HepG2 (cell line): Measurements from ENCODE around the gene MPIG6B. TPM values are rescaled to one million over a fixed set of nuclear protein-coding genes. Genes with fewer than 3 reads are reported as not detected.

ENCODE experiments used
- CHCHD3 ChIP-seq: sonication (generic); formaldehyde crosslinking; IDR thresholded peaks from 2 replicates; pipeline ENCODE4 v1.8.0; 2022; ENCODE audit warnings: mild to moderate bottlenecking, missing genetic modification reagents, moderate library complexity
- KLF15 ChIP-seq: sonication (generic); formaldehyde crosslinking; IDR thresholded peaks from 2 replicates; pipeline ENCODE4 v1.8.1; 2023; ENCODE audit warnings: borderline replicate concordance, mild to moderate bottlenecking, inconsistent platforms, missing genetic modification reagents, mixed read lengths
- MYPOP ChIP-seq: sonication (generic); formaldehyde crosslinking; IDR thresholded peaks from 2 replicates; pipeline ENCODE4 v1.8.1; 2023; ENCODE audit warnings: mild to moderate bottlenecking, moderate library complexity, missing genetic modification reagents
- PLRG1 ChIP-seq: fragments of 450-650 bp; conservative IDR thresholded peaks from 2 replicates; pipeline ENCODE4 v1.6.1; 2016
- REL ChIP-seq: sonication (generic); formaldehyde crosslinking; conservative IDR thresholded peaks from 2 replicates; pipeline ENCODE4 v1.8.0; 2022; ENCODE audit warnings: mild to moderate bottlenecking, missing genetic modification reagents, moderate library complexity
- ZFP1 ChIP-seq: IDR thresholded peaks from 2 replicates; pipeline ENCODE4 v1.6.1; 2016
- ZFP62 ChIP-seq: sonication (generic); formaldehyde crosslinking; IDR thresholded peaks from 2 replicates; pipeline ENCODE4 v1.4.0; 2020; ENCODE audit warnings: missing genetic modification reagents
- ZMAT5 ChIP-seq: sonication (generic); formaldehyde crosslinking; IDR thresholded peaks from 2 replicates; pipeline ENCODE4 v1.5.0; 2020; ENCODE audit warnings: mild to moderate bottlenecking, low read depth, missing genetic modification reagents, borderline replicate concordance
- ZNF33B ChIP-seq: sonication (generic); formaldehyde crosslinking; IDR thresholded peaks from 2 replicates; pipeline ENCODE4 v1.5.1; 2020; ENCODE audit warnings: mild to moderate bottlenecking, missing genetic modification reagents
- ZNF607 ChIP-seq: sonication (generic); formaldehyde crosslinking; IDR thresholded peaks from 2 replicates; pipeline ENCODE4 v1.5.1; 2020; ENCODE audit warnings: missing genetic modification reagents, mild to moderate bottlenecking, borderline replicate concordance
- ZNF629 ChIP-seq: sonication (generic); formaldehyde crosslinking; conservative IDR thresholded peaks from 2 replicates; pipeline ENCODE4 v1.5.0; 2020; ENCODE audit warnings: missing genetic modification reagents
- ZSCAN20 ChIP-seq: sonication (generic); formaldehyde crosslinking; IDR thresholded peaks from 2 replicates; pipeline ENCODE4 v1.4.0; 2020; ENCODE audit warnings: missing genetic modification reagents, mild to moderate bottlenecking, borderline replicate concordance
- polyA plus RNA-seq, 8 experiments: library from polyadenylated mRNA; depleted of rRNA in 3 of 8; stranded (reverse) in 7 of 8; unstranded in 1 of 8; fragments of >200 nt; fragmentation: Illumina TruSeq in 4 of 8; extraction: Trizol in 4 of 8; gene quantifications; 2 replicates each; pipeline versions ENCODE4 v1.2.1 to v1.2.3, GENCODE V29; 2011 to 2016; ENCODE audit warnings: low read depth in 4 of 8, missing spikeins in 1 of 8, mixed read lengths in 1 of 8; ENCODE audit not compliant: insufficient read depth in 1 of 8
- total RNA-seq, 5 experiments: library from RNA; depleted of rRNA; stranded (reverse); fragments of >200 nt; fragmentation: Illumina TruSeq; extraction: Trizol; gene quantifications; 2 replicates each; pipeline ENCODE4 v1.2.3, GENCODE V29; 2016; ENCODE audit warnings: low read depth in 1 of 5
- TF ChIP-seq, protein P1 (sequence below), 2 experiments: fragments of 450-650 bp in 1 of 2; sonication (generic) in 1 of 2; formaldehyde crosslinking; IDR thresholded peaks; 2 replicates each; pipeline versions ENCODE4 v1.5.0 to v1.8.0; 2020 to 2022; ENCODE audit warnings: mild to moderate bottlenecking in 1 of 2, missing genetic modification reagents in 1 of 2
- TF ChIP-seq, protein P2 (sequence below): sonication (generic); formaldehyde crosslinking; IDR thresholded peaks from 2 replicates; pipeline ENCODE4 v1.8.0; 2022; ENCODE audit warnings: mild to moderate bottlenecking, missing genetic modification reagents; ENCODE audit not compliant: insufficient replicate concordance
- TF ChIP-seq, protein P3 (sequence below): sonication (generic); formaldehyde crosslinking; IDR thresholded peaks from 2 replicates; pipeline ENCODE4 v1.9.0; 2022; ENCODE audit warnings: missing genetic modification reagents, mild to moderate bottlenecking, borderline replicate concordance
- TF ChIP-seq, protein P4 (sequence below): sonication (generic); formaldehyde crosslinking; IDR thresholded peaks from 2 replicates; pipeline ENCODE4 v1.4.0; 2020; ENCODE audit warnings: missing genetic modification reagents
- TF ChIP-seq, protein P5 (sequence below): sonication (generic); formaldehyde crosslinking; IDR thresholded peaks from 2 replicates; pipeline ENCODE4 v1.5.1; 2020; ENCODE audit warnings: missing genetic modification reagents, mild to moderate bottlenecking, borderline replicate concordance

MPIG6B gene
- total and polyA plus RNA-seq, 2 of the 13 experiments (the other 11 are each of a cell fraction or from before 2014, with no cell fraction given): not detected

- TF ChIP-seq, protein P1, sequence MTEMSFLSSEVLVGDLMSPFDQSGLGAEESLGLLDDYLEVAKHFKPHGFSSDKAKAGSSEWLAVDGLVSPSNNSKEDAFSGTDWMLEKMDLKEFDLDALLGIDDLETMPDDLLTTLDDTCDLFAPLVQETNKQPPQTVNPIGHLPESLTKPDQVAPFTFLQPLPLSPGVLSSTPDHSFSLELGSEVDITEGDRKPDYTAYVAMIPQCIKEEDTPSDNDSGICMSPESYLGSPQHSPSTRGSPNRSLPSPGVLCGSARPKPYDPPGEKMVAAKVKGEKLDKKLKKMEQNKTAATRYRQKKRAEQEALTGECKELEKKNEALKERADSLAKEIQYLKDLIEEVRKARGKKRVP (CRISPR knock-in tag; IDR thresholded peaks at IDR 0.05): peak; percentile 60 to 76; a peak in 3 of 4 replicates
- peak; percentile 100 for TF ChIP-seq REL
- TF ChIP-seq ZSCAN20 (CRISPR knock-in tag): no peak; the same call in 1 of the 2 replicates
- peak; percentile 97 for TF ChIP-seq ZNF607 (CRISPR knock-in tag)
- peak; percentile 98 for TF ChIP-seq ZNF33B
- TF ChIP-seq, protein P2, sequence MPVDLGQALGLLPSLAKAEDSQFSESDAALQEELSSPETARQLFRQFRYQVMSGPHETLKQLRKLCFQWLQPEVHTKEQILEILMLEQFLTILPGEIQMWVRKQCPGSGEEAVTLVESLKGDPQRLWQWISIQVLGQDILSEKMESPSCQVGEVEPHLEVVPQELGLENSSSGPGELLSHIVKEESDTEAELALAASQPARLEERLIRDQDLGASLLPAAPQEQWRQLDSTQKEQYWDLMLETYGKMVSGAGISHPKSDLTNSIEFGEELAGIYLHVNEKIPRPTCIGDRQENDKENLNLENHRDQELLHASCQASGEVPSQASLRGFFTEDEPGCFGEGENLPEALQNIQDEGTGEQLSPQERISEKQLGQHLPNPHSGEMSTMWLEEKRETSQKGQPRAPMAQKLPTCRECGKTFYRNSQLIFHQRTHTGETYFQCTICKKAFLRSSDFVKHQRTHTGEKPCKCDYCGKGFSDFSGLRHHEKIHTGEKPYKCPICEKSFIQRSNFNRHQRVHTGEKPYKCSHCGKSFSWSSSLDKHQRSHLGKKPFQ: peak; percentile 88
- TF ChIP-seq PLRG1: no peak
- TF ChIP-seq, protein P3, sequence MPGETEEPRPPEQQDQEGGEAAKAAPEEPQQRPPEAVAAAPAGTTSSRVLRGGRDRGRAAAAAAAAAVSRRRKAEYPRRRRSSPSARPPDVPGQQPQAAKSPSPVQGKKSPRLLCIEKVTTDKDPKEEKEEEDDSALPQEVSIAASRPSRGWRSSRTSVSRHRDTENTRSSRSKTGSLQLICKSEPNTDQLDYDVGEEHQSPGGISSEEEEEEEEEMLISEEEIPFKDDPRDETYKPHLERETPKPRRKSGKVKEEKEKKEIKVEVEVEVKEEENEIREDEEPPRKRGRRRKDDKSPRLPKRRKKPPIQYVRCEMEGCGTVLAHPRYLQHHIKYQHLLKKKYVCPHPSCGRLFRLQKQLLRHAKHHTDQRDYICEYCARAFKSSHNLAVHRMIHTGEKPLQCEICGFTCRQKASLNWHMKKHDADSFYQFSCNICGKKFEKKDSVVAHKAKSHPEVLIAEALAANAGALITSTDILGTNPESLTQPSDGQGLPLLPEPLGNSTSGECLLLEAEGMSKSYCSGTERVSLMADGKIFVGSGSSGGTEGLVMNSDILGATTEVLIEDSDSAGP: peak; percentile 99
- TF ChIP-seq MYPOP (CRISPR knock-in tag): peak; percentile 95
- TF ChIP-seq, protein P4, sequence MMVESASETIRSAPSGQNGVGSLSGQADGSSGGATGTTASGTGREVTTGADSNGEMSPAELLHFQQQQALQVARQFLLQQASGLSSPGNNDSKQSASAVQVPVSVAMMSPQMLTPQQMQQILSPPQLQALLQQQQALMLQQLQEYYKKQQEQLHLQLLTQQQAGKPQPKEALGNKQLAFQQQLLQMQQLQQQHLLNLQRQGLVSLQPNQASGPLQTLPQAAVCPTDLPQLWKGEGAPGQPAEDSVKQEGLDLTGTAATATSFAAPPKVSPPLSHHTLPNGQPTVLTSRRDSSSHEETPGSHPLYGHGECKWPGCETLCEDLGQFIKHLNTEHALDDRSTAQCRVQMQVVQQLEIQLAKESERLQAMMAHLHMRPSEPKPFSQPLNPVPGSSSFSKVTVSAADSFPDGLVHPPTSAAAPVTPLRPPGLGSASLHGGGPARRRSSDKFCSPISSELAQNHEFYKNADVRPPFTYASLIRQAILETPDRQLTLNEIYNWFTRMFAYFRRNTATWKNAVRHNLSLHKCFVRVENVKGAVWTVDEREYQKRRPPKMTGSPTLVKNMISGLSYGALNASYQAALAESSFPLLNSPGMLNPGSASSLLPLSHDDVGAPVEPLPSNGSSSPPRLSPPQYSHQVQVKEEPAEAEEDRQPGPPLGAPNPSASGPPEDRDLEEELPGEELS (CRISPR knock-in tag): peak; percentile 82
- no peak; the same call in 1 of the 2 replicates for TF ChIP-seq ZNF629
- no peak for TF ChIP-seq ZFP62 (CRISPR knock-in tag)
- 0 out of 2 replicates have a peak, but pooled peaks have one; percentile 71 for TF ChIP-seq ZFP1
- peak; percentile 95; the same call in 1 of the 2 replicates for TF ChIP-seq KLF15 (CRISPR knock-in tag)
- TF ChIP-seq ZMAT5: no peak
- TF ChIP-seq CHCHD3: peak; percentile 99
- TF ChIP-seq, protein P5, sequence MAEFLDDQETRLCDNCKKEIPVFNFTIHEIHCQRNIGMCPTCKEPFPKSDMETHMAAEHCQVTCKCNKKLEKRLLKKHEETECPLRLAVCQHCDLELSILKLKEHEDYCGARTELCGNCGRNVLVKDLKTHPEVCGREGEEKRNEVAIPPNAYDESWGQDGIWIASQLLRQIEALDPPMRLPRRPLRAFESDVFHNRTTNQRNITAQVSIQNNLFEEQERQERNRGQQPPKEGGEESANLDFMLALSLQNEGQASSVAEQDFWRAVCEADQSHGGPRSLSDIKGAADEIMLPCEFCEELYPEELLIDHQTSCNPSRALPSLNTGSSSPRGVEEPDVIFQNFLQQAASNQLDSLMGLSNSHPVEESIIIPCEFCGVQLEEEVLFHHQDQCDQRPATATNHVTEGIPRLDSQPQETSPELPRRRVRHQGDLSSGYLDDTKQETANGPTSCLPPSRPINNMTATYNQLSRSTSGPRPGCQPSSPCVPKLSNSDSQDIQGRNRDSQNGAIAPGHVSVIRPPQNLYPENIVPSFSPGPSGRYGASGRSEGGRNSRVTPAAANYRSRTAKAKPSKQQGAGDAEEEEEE (CRISPR knock-in tag): no peak
Observed at GRCh38 chr6:31739639-31740396, 16.6 kb downstream of the MPIG6B start, which contains the start of gene MSH5 (continued).
